ENCODE data around the gene LRRC8C.

GRCh38 chr1:89723144-89723543, 90.2 kb downstream of the LRRC8C start:
- no peak for TF ChIP-seq CTCF (IDR thresholded peaks at IDR 0.05; ENCODE audit: insufficient read depth, low read depth, low read length)
- no peak for TF ChIP-seq EZH2 (IDR thresholded peaks at IDR 0.05; ENCODE audit: insufficient read depth, low read length)

Measured in astrocyte (in vitro differentiated cells and primary cell).